Middle frontal gyrus (tissue), 1 donor: ENCODE measurements around the gene STXBP4.

Experiments used
- DNase-seq: peaks from one replicate; pipeline ENCODE4 v3.0.0-alpha.2; 2015; ENCODE audit warnings: low spot score; ENCODE audit errors: extremely low spot score

Gene STXBP4

DNA sequence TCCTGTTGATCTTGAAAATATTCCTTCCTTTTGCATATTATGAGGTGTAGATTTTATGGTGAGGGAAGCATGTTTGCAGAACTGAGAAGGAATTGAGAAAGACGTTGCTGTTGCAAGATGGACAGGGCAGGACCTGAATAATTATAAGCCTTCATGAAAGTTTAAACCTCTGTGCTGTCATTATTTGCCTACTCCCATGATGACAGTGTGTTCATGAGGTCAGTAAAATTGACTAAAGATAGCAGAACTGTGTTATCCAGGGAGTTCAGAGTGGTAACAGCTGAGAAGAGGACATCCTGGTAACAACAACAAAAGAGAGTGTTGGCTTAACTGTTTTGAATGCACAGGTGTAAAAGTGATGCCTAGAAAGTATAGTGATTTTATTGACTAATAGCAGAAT lies 250.9 kb downstream of the STXBP4 start:
- DNase-seq, result no peak

DNA sequence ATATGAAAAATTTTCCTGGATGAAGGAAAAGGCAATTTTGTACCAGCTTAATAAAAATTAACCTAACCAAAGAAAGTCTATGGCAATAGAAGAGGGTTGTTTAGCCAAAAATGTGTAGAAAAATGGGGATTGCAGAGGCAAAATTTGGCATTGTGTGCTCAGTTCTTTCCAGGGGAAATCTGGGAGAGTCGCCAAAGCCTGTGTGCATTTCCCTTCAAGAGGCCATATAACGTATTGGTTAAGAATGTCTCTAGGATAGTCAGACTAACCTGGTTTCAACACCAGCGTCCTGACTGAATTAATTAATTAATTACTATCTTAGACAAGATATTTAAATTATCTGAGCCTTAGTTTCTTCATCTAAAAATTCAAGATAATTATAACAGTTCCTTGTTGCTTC lies 251.4 kb downstream of the STXBP4 start:
- no peak for DNase-seq
